ENCODE results near the gene NRN1L.

DNA sequence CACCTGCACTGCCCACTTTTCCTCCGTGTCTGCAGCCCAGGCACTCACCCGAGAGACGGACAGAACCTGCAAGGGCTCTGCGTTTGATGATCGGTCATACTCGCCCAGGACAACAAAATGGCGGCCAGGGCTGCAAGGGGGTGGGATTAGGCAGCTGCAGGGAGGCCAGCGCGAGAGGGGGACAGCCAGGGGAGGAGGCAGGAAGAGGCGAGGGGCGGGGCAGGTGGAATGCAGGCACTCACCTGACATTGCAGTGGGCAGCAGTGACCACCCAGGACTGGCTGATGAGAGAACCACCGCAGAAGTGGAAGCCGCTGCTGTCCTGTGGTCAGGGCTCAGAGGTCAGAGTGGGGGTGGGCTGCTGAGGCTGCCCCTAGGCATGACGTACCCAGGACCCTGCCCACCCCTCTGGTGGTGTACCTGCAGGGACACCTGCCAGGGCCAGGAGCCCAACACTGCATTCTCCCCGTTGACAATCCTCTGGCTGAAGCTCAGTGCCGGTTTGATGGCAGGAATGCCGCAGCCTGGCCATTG, 46.1 kb downstream of the NRN1L start:
- TF ChIP-seq, protein P1, sequence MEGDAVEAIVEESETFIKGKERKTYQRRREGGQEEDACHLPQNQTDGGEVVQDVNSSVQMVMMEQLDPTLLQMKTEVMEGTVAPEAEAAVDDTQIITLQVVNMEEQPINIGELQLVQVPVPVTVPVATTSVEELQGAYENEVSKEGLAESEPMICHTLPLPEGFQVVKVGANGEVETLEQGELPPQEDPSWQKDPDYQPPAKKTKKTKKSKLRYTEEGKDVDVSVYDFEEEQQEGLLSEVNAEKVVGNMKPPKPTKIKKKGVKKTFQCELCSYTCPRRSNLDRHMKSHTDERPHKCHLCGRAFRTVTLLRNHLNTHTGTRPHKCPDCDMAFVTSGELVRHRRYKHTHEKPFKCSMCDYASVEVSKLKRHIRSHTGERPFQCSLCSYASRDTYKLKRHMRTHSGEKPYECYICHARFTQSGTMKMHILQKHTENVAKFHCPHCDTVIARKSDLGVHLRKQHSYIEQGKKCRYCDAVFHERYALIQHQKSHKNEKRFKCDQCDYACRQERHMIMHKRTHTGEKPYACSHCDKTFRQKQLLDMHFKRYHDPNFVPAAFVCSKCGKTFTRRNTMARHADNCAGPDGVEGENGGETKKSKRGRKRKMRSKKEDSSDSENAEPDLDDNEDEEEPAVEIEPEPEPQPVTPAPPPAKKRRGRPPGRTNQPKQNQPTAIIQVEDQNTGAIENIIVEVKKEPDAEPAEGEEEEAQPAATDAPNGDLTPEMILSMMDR (conservative IDR thresholded peaks at IDR 0.05 in 1 of 2, IDR thresholded peaks at IDR 0.05 in 1 of 2; ENCODE audit: extremely low read depth in 1 of 2, insufficient read depth in 1 of 2, low read depth in 1 of 2, low read length in 2 of 2), result no peak
- no peak for TF ChIP-seq EZH2 (IDR thresholded peaks at IDR 0.05; ENCODE audit: borderline replicate concordance, low read length)
